GM21447 (cell line): Measurements from ENCODE around the gene SPPL2B.

Source experiments
- ATAC-seq: cut with Tn5 transposase; IDR thresholded peaks from one replicate; pipeline ENCODE4 v1.9.1; 2021; ENCODE audit not compliant: unreplicated experiment

The SPPL2B gene

GRCh38 chr19:2296141-2296540, 32.3 kb upstream of the SPPL2B start:
- no peak for ATAC-seq

- no peak for ATAC-seq
These were observed 28.0 kb upstream of the SPPL2B start for GRCh38 chr19:2300533-2300932.

- ATAC-seq = no peak
These were observed 25.9 kb upstream of the SPPL2B start for GRCh38 chr19:2302319-2303210.

GRCh38 chr19:2303211-2303798, 25.2 kb upstream of the SPPL2B start:
- ATAC-seq = no peak

GRCh38 chr19:2305452-2306280, 22.8 kb upstream of the SPPL2B start:
- no peak for ATAC-seq

- ATAC-seq = no peak
These were observed 22.1 kb upstream of the SPPL2B start for GRCh38 chr19:2306281-2306806.

GRCh38 chr19:2306971-2307370, 21.5 kb upstream of the SPPL2B start:
- ATAC-seq = no peak

GRCh38 chr19:2307518-2308012, 20.9 kb upstream of the SPPL2B start:
- ATAC-seq = no peak

GRCh38 chr19:2308114-2308556, 20.3 kb upstream of the SPPL2B start, which contains the start of gene LINGO3:
LINGO3 (minus strand) TSS chr19:2308154; CDS start chr19:2291776, 16,378 bp downstream.
- ATAC-seq = no peak

GRCh38 chr19:2309734-2310362, 18.6 kb upstream of the SPPL2B start:
- no peak for ATAC-seq

- ATAC-seq = no peak
These were observed 17.4 kb upstream of the SPPL2B start for GRCh38 chr19:2311093-2311492.

GRCh38 chr19:2312820-2313501, 15.5 kb upstream of the SPPL2B start:
- ATAC-seq = no peak

- ATAC-seq = no peak
These were observed 13.2 kb upstream of the SPPL2B start for GRCh38 chr19:2315121-2315817.

- no peak for ATAC-seq
These were observed 12.6 kb upstream of the SPPL2B start for GRCh38 chr19:2315818-2316353.

- no peak for ATAC-seq
These were observed 11.2 kb upstream of the SPPL2B start for GRCh38 chr19:2317300-2317699.

- ATAC-seq = no peak
These were observed 10.7 kb upstream of the SPPL2B start for GRCh38 chr19:2317756-2318155.

- no peak for ATAC-seq
These were observed 9.6 kb upstream of the SPPL2B start for GRCh38 chr19:2318923-2319322.

- no peak for ATAC-seq
These were observed 8.9 kb upstream of the SPPL2B start for GRCh38 chr19:2319551-2319950.

GRCh38 chr19:2320049-2320448, 8.4 kb upstream of the SPPL2B start:
- no peak for ATAC-seq
